HTR-8/SVneo (cell line): ENCODE results near the gene SETD3.

Source experiments
- DNase-seq: peaks from one replicate; pipeline ENCODE4 v3.0.0; 2011; ENCODE audit warnings: low spot score, mixed read lengths; ENCODE audit not compliant: insufficient read length
- FAIRE-seq: peaks from 2 replicates; lab custom pipeline; 2011; peaks lifted over from hg19 to GRCh38; lab: Jason Lieb, UNC

The SETD3 gene

GRCh38 chr14:99380402-99380801 is 100.3 kb downstream of the SETD3 start:
- DNase-seq, result no peak
- FAIRE-seq, result no peak

- FAIRE-seq (peak; percentile 13), DNase-seq (peak; percentile 45)
Measured at GRCh38 chr14:99378782-99379214, 101.9 kb downstream of the SETD3 start.

- DNase-seq (no peak), FAIRE-seq (no peak)
Measured at GRCh38 chr14:99377951-99378350, 102.7 kb downstream of the SETD3 start.

- DNase-seq, result no peak
- no peak for FAIRE-seq
Measured at GRCh38 chr14:99374964-99375363, 105.7 kb downstream of the SETD3 start.

GRCh38 chr14:99363616-99364290 is 116.9 kb downstream of the SETD3 start:
- DNase-seq (no peak), FAIRE-seq (no peak)

GRCh38 chr14:99363051-99363450 is 117.6 kb downstream of the SETD3 start:
- DNase-seq (no peak), FAIRE-seq (no peak)

GRCh38 chr14:99361596-99362215 is 119.0 kb downstream of the SETD3 start:
- FAIRE-seq (no peak), DNase-seq (no peak)

- DNase-seq, result no peak
- FAIRE-seq, result no peak
Measured at GRCh38 chr14:99360774-99361595, 119.7 kb downstream of the SETD3 start.

- FAIRE-seq (no peak), DNase-seq (no peak)
Measured at GRCh38 chr14:99359906-99360305, 120.8 kb downstream of the SETD3 start.

GRCh38 chr14:99357916-99358390 is 122.7 kb downstream of the SETD3 start:
- DNase-seq (no peak), FAIRE-seq (no peak)

GRCh38 chr14:99357151-99357915 is 123.3 kb downstream of the SETD3 start:
- no peak for DNase-seq
- FAIRE-seq, result no peak

- no peak for DNase-seq
- no peak for FAIRE-seq
Measured at GRCh38 chr14:99356031-99356608, 124.5 kb downstream of the SETD3 start.

GRCh38 chr14:99354166-99354875 is 126.3 kb downstream of the SETD3 start:
- DNase-seq, result no peak
- FAIRE-seq, result no peak

- no peak for DNase-seq
- no peak for FAIRE-seq
Measured at GRCh38 chr14:99352688-99353280, 127.9 kb downstream of the SETD3 start.

GRCh38 chr14:99351166-99352007 is 129.3 kb downstream of the SETD3 start:
- no peak for FAIRE-seq
- no peak for DNase-seq

GRCh38 chr14:99350751-99351150 is 129.9 kb downstream of the SETD3 start:
- FAIRE-seq (no peak), DNase-seq (no peak)

- DNase-seq, result no peak
- FAIRE-seq, result no peak
Measured at GRCh38 chr14:99349721-99350495, 130.8 kb downstream of the SETD3 start.
